Panc1 (cell line): ENCODE measurements around the gene SLC46A3. TPM values are rescaled to one million over a fixed set of nuclear protein-coding genes. Genes with fewer than 3 reads are reported as not detected.
A peak's percentile ranks its signal among the peaks of the same experiment; 100 is the strongest.
"Not testable (repeated sequence)": the region's sequence is repeated elsewhere in the genome, so short reads cannot be mapped to it uniquely, and the experiment has no call there.

Experiments used
- ATAC-seq: fragments of 200-7000 bp; cut with Tn5 transposase; 2 replicates; pipeline ENCODE4 v1.9.1; 2020; ENCODE audit warnings: mild to moderate bottlenecking, moderate library complexity
- BruUV-seq: library from RNA; stranded (reverse); fragments of 400-500 nt; replicated peaks from 2 replicates; lab custom pipeline; 2021; lab: Mats Ljungman, UMichigan
- CTCF ChIA-PET: fragments of 300-600 bp; sonication (Branson Sonifier 250); formaldehyde crosslinking; loops from one replicate; lab custom pipeline; 2022; ENCODE audit warnings: antibody characterized with exemption; lab: Charles Lee
- POLR2A ChIA-PET: fragments of 300-600 bp; sonication (Branson Sonifier 250); formaldehyde crosslinking; loops from one replicate; lab custom pipeline; 2022; ENCODE audit warnings: antibody characterized with exemption; lab: Charles Lee
- DNase-seq: peaks from one replicate; pipeline ENCODE4 v3.0.0-alpha.2; 2010; ENCODE audit warnings: low read depth, low spot score
- H3K27ac ChIP-seq: 2 replicates; pipeline ENCODE4 v1.5.1; 2011; ENCODE audit warnings: mild to moderate bottlenecking, low read length, inconsistent platforms
- H3K27me3 ChIP-seq: fragments of 200-500 bp; sonication (Bioruptor generic); 2 replicates; pipeline ENCODE4 v1.6.0; 2014; ENCODE audit warnings: low read length, inconsistent platforms; ENCODE audit not compliant: control insufficient read depth, insufficient read depth
- H3K36me3 ChIP-seq: fragments of 200-500 bp; sonication (Bioruptor generic); 2 replicates; pipeline ENCODE4 v1.5.1; 2014; ENCODE audit warnings: inconsistent platforms, mild to moderate bottlenecking, low read length, moderate library complexity; ENCODE audit not compliant: control insufficient read depth, insufficient read depth
- H3K4me1 ChIP-seq: 2 replicates; pipeline ENCODE4 v1.5.1; 2011; ENCODE audit warnings: inconsistent platforms, mild to moderate bottlenecking, low read length, moderate library complexity; ENCODE audit not compliant: control insufficient read depth, insufficient read depth
- H3K4me3 ChIP-seq, 2 experiments: 2 replicates each; pipeline ENCODE4 v1.5.1; 2011 to 2012; ENCODE audit warnings: low read depth in 2 of 2, low read length in 2 of 2, mild to moderate bottlenecking in 2 of 2, inconsistent platforms in 1 of 2, moderate library complexity in 1 of 2
- H3K9me3 ChIP-seq: fragments of 200-500 bp; sonication (Bioruptor generic); 2 replicates; pipeline ENCODE4 v1.5.1; 2014; ENCODE audit warnings: low read depth, mild to moderate bottlenecking, inconsistent platforms, low read length, moderate library complexity; ENCODE audit not compliant: control insufficient read depth, insufficient read depth
- POLR2AphosphoS5 ChIP-seq: IDR thresholded peaks from 2 replicates; pipeline ENCODE4 v1.6.1; 2012; ENCODE audit warnings: mild to moderate bottlenecking, low read depth, low read length, moderate library complexity
- REST ChIP-seq, 2 experiments: IDR thresholded peaks; 2 replicates each; pipeline ENCODE4 v1.6.1; 2011 to 2012; ENCODE audit warnings: low read depth in 2 of 2, control low read depth in 1 of 2, low read length in 1 of 2, mild to moderate bottlenecking in 1 of 2, moderate library complexity in 1 of 2; ENCODE audit not compliant: insufficient read depth in 1 of 2
- SIN3A ChIP-seq: IDR thresholded peaks from 2 replicates; pipeline ENCODE4 v1.6.1; 2012; ENCODE audit warnings: low read depth, mild to moderate bottlenecking, low read length, moderate library complexity, borderline replicate concordance; ENCODE audit not compliant: insufficient read depth
- TCF7L2 ChIP-seq: IDR thresholded peaks from 2 replicates; pipeline ENCODE4 v1.6.1; 2011; ENCODE audit warnings: mild to moderate bottlenecking, low read depth, low read length, inconsistent platforms
- in situ Hi-C: cut with HindIII; loops from 2 replicates; pipeline ENCODE4 v1.10.0; 2016; ENCODE audit warnings: low sequenced_read_pairs, low pct_unique_long_range_greater_than_20kb
- intact Hi-C: fragments of 100-400 bp; cut with micrococcal nuclease; formaldehyde crosslinking; loops from one replicate; pipeline ENCODE4 v1.10.0; 2022; ENCODE audit not compliant: unreplicated experiment
- total RNA-seq: library from RNA; stranded (reverse); gene quantifications from one replicate; pipeline ENCODE4 v1.2.1, GENCODE V29; 2021; ENCODE audit not compliant: unreplicated experiment
- TF ChIP-seq, protein P1 (sequence below): fragments of 450-650 bp; IDR thresholded peaks from 2 replicates; pipeline ENCODE4 v1.5.1; 2017; ENCODE audit warnings: mild to moderate bottlenecking

Gene SLC46A3
- total RNA-seq, 1 experiment from 2014 or later, result 5.5 TPM

GRCh38 chr13:28699246-28699645, 19.5 kb downstream of the SLC46A3 start:
- no peaks in the 10 kb centered on the region for H3K36me3 ChIP-seq
- ATAC-seq, result no peak
- in situ Hi-C loops, result no loop called here
- H3K27me3 ChIP-seq, result no peaks in the 10 kb centered on the region
- CTCF ChIA-PET, result no interaction called here
- no peak overlapping the region for H3K27ac ChIP-seq
- no TSS peak for BruUV-seq
- no peak overlapping the region for H3K4me3 ChIP-seq
- no peak for TF ChIP-seq POLR2AphosphoS5
- TF ChIP-seq, protein P1, sequence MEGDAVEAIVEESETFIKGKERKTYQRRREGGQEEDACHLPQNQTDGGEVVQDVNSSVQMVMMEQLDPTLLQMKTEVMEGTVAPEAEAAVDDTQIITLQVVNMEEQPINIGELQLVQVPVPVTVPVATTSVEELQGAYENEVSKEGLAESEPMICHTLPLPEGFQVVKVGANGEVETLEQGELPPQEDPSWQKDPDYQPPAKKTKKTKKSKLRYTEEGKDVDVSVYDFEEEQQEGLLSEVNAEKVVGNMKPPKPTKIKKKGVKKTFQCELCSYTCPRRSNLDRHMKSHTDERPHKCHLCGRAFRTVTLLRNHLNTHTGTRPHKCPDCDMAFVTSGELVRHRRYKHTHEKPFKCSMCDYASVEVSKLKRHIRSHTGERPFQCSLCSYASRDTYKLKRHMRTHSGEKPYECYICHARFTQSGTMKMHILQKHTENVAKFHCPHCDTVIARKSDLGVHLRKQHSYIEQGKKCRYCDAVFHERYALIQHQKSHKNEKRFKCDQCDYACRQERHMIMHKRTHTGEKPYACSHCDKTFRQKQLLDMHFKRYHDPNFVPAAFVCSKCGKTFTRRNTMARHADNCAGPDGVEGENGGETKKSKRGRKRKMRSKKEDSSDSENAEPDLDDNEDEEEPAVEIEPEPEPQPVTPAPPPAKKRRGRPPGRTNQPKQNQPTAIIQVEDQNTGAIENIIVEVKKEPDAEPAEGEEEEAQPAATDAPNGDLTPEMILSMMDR, result no peak
- no peak for TF ChIP-seq SIN3A
- TF ChIP-seq REST (IDR thresholded peaks at IDR 0.05; ENCODE audit: insufficient read depth in 1 of 2, low read depth in 2 of 2, low read length in 1 of 2), result no peak
- H3K9me3 ChIP-seq, result no peaks in the 10 kb centered on the region
- no peaks in the 10 kb centered on the region for H3K4me1 ChIP-seq
- DNase-seq, result no peak
- intact Hi-C loops, result no loop called here
- POLR2A ChIA-PET, result no interaction called here

DNA sequence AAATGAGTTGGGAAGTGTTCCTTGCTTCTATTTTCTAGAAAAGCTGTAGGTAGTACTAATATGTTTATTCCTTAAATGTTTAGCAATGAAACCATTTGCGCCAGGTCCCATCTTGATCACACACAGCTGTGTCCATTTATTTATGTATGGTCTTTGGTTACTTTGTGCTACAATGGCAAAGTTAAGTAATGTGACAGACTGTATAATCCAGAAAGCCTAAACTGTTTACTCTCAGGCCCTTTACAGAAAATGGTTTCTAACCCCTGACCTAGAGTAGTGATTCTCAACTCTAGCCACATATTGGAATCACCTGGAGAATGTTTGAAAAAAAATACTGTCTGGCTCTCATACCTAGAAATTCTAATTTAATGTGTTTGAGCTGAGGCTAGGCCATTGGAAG, 21.3 kb downstream of the SLC46A3 start:
- no peaks in the 10 kb centered on the region for H3K36me3 ChIP-seq
- H3K27ac ChIP-seq, result no peak overlapping the region
- H3K27me3 ChIP-seq, result no peaks in the 10 kb centered on the region
- ChIA-PET CTCF (no interaction called here), POLR2A (interaction anchor here (0.6 kb wide), 1 partner anchor 319 kb away, joined by 5 read pairs; no protein-coding TSS in a partner anchor)
- no peak for DNase-seq
- H3K4me3 ChIP-seq, result no peak overlapping the region
- BruUV-seq, result no TSS peak
- no peaks in the 10 kb centered on the region for H3K4me1 ChIP-seq
- intact Hi-C loops (no loop called here), in situ Hi-C loops (no loop called here)
- TF ChIP-seq SIN3A (no peak), REST (IDR thresholded peaks at IDR 0.05; ENCODE audit: insufficient read depth in 1 of 2, low read depth in 2 of 2, low read length in 1 of 2) (no peak), TCF7L2 (no peak), POLR2AphosphoS5 (no peak)
- TF ChIP-seq, protein P1, result no peak
- no peak for ATAC-seq
- H3K9me3 ChIP-seq, result no peaks in the 10 kb centered on the region

GRCh38 chr13:28693605-28694491, 24.9 kb downstream of the SLC46A3 start:
- H3K27me3 ChIP-seq, H3K36me3 ChIP-seq, intact Hi-C loops, ATAC-seq, DNase-seq, CTCF ChIA-PET, H3K4me1 ChIP-seq, BruUV-seq, in situ Hi-C loops, POLR2A ChIA-PET, H3K9me3 ChIP-seq, H3K27ac ChIP-seq: not testable (repeated sequence)
- peak overlapping the region; percentile 9 to 23; a peak in 2 of 4 replicates for H3K4me3 ChIP-seq
